Neural progenitor cell (in vitro differentiated cells): ENCODE measurements around the gene NPAP1. TPM values are rescaled to one million over a fixed set of nuclear protein-coding genes. Genes with fewer than 3 reads are reported as not detected.

Experiments used
- DNase-seq: peaks from one replicate; pipeline ENCODE4 v3.0.0-alpha.2; 2016; ENCODE audit warnings: low spot score
- H2AFZ ChIP-seq: fragments of 200-600 bp; sonication (generic); replicated peaks from 2 replicates; pipeline ENCODE4 v1.6.1; 2016; ENCODE audit warnings: antibody characterized with exemption
- H3F3A ChIP-seq: fragments of 200-600 bp; sonication (generic); 2 replicates; pipeline ENCODE4 v1.6.1; 2016; ENCODE audit warnings: antibody characterized with exemption, low read depth
- H3K27ac ChIP-seq: fragments of 200-600 bp; sonication (generic); 2 replicates; pipeline ENCODE4 v1.5.1; 2016; ENCODE audit warnings: mild to moderate bottlenecking
- H3K27me3 ChIP-seq: fragments of 200-600 bp; sonication (generic); 2 replicates; pipeline ENCODE4 v1.6.1; 2016; ENCODE audit warnings: mild to moderate bottlenecking, moderate library complexity
- H3K36me3 ChIP-seq: fragments of 200-600 bp; sonication (generic); 2 replicates; pipeline ENCODE4 v1.5.1; 2016
- H3K4me1 ChIP-seq: fragments of 200-600 bp; sonication (generic); 2 replicates; pipeline ENCODE4 v1.6.1; 2016; ENCODE audit warnings: mixed run types
- H3K4me2 ChIP-seq: fragments of 200-600 bp; sonication (generic); 2 replicates; pipeline ENCODE4 v1.6.1; 2016
- H3K4me3 ChIP-seq: fragments of 200-600 bp; sonication (generic); 2 replicates; pipeline ENCODE4 v1.5.1; 2016
- H3K79me2 ChIP-seq: fragments of 200-600 bp; sonication (generic); 2 replicates; pipeline ENCODE4 v1.6.1; 2016; ENCODE audit warnings: low read depth
- H3K9ac ChIP-seq: fragments of 200-600 bp; sonication (generic); 2 replicates; pipeline ENCODE4 v1.6.1; 2016
- H3K9me3 ChIP-seq: fragments of 200-600 bp; sonication (generic); 2 replicates; pipeline ENCODE4 v1.5.1; 2016; ENCODE audit warnings: low read depth
- H4K20me1 ChIP-seq: fragments of 200-600 bp; sonication (generic); 2 replicates; pipeline ENCODE4 v1.6.1; 2016; ENCODE audit warnings: low read depth
- H3K27ac Mint-ChIP-seq: 3 replicates; pipeline ENCODE4 v1.8.0; 2021; ENCODE audit warnings: mixed read lengths
- H3K27me3 Mint-ChIP-seq: 2 replicates; pipeline ENCODE4 v1.8.0; 2022; ENCODE audit warnings: low read depth, mild to moderate bottlenecking, inconsistent platforms, moderate library complexity, mixed read lengths; ENCODE audit not compliant: insufficient read depth
- H3K36me3 Mint-ChIP-seq: 3 replicates; pipeline ENCODE4 v1.8.0; 2021; ENCODE audit warnings: mixed read lengths
- H3K4me1 Mint-ChIP-seq: 3 replicates; pipeline ENCODE4 v1.8.0; 2021; ENCODE audit warnings: mixed read lengths
- H3K4me3 Mint-ChIP-seq: 3 replicates; pipeline ENCODE4 v1.8.0; 2021; ENCODE audit warnings: mild to moderate bottlenecking, moderate library complexity, mixed read lengths
- H3K9me3 Mint-ChIP-seq: 3 replicates; pipeline ENCODE4 v1.8.0; 2020; ENCODE audit warnings: mixed read lengths
- EZH2 ChIP-seq: fragments of 200-600 bp; sonication (generic); IDR thresholded peaks from 2 replicates; pipeline ENCODE4 v1.6.1; 2017; ENCODE audit warnings: antibody characterized with exemption, mild to moderate bottlenecking, moderate library complexity
- EZH2phosphoT487 ChIP-seq: fragments of 200-600 bp; sonication (generic); IDR thresholded peaks from 2 replicates; pipeline ENCODE4 v1.6.1; 2017; ENCODE audit warnings: antibody characterized with exemption
- total RNA-seq: library from RNA; depleted of rRNA; stranded (reverse); fragments of >200 nt; gene quantifications from 2 replicates; pipeline ENCODE4 v1.2.3, GENCODE V29; 2015; ENCODE audit warnings: low replicate concordance
- TF ChIP-seq, protein P1 (sequence below): fragments of 200-600 bp; sonication (generic); IDR thresholded peaks from 2 replicates; pipeline ENCODE4 v1.5.1; 2017; ENCODE audit warnings: antibody characterized with exemption, mild to moderate bottlenecking

The NPAP1 gene
- total RNA-seq, 1 donor from 2014 or later: not detected

DNA sequence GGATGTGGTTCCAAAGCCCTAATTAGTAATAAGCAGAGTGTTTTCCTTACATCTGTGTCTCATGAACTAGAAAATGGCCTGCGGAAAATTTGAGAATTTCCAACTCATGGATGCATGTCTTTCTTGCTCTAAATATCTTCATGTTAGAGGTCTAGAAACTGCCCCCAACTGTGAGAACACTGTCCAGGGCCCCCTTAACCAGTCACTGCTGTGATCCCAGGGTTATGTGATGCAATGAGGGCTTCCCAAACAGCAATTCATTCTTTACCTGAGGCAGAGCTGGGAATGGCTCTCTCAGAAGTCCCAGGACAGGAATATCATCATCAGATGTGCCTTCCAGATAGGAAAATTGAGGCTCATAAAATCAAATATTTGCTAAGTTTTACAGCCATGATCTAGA, 8.2 kb downstream of the NPAP1 start:
- H2AFZ ChIP-seq: no peak overlapping the region
- H3K36me3 ChIP-seq: no peaks in the 10 kb centered on the region
- H3K27ac ChIP-seq: no peak overlapping the region
- DNase-seq: no peak
- H3K9ac ChIP-seq: no peak overlapping the region
- H3F3A ChIP-seq: no peaks in the 10 kb centered on the region
- no peaks in the 10 kb centered on the region for H3K27me3 ChIP-seq
- H3K4me3 ChIP-seq: no peak overlapping the region
- H4K20me1 ChIP-seq: no peaks in the 10 kb centered on the region
- TF ChIP-seq EZH2phosphoT487 (no peak), EZH2 (no peak)
- TF ChIP-seq, protein P1, sequence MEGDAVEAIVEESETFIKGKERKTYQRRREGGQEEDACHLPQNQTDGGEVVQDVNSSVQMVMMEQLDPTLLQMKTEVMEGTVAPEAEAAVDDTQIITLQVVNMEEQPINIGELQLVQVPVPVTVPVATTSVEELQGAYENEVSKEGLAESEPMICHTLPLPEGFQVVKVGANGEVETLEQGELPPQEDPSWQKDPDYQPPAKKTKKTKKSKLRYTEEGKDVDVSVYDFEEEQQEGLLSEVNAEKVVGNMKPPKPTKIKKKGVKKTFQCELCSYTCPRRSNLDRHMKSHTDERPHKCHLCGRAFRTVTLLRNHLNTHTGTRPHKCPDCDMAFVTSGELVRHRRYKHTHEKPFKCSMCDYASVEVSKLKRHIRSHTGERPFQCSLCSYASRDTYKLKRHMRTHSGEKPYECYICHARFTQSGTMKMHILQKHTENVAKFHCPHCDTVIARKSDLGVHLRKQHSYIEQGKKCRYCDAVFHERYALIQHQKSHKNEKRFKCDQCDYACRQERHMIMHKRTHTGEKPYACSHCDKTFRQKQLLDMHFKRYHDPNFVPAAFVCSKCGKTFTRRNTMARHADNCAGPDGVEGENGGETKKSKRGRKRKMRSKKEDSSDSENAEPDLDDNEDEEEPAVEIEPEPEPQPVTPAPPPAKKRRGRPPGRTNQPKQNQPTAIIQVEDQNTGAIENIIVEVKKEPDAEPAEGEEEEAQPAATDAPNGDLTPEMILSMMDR: no peak
- Mint-ChIP-seq H3K4me1 (no peaks in the 10 kb centered on the region), H3K9me3 (peaks cover 8% of the 10 kb centered on the region), H3K36me3 (no peaks in the 10 kb centered on the region), H3K4me3 (no peak overlapping the region), H3K27me3 (no peaks in the 10 kb centered on the region), H3K27ac (no peak overlapping the region)
- H3K4me1 ChIP-seq: no peaks in the 10 kb centered on the region
- H3K4me2 ChIP-seq: no peak overlapping the region
- H3K79me2 ChIP-seq: no peaks in the 10 kb centered on the region
- no peaks in the 10 kb centered on the region for H3K9me3 ChIP-seq

DNA sequence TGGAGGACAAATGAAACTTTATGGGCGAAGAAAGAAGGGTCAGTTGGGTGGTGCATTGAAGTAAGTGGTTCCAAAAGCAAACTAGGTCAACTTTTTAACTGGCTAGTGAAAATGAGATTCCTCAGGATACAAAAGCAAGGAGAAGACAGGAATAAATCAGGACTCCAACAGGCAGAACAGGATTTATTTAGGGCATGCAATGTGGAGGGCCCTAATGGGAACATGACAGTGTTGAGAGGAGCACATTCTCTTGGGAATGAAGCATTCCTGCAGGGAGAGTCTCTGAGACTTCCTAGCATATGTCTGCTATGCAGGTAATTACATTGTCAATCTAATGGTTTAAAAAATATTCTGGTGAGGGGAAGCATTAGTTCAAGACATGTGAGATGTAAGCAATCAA, 8.7 kb downstream of the NPAP1 start:
- Mint-ChIP-seq H3K9me3 (peaks cover 8% of the 10 kb centered on the region), H3K36me3 (no peaks in the 10 kb centered on the region), H3K4me1 (no peaks in the 10 kb centered on the region), H3K4me3 (no peak overlapping the region), H3K27me3 (no peaks in the 10 kb centered on the region), H3K27ac (no peak overlapping the region)
- Histone ChIP-seq H3K27ac (no peak overlapping the region), H2AFZ (no peak overlapping the region), H3K4me1 (no peaks in the 10 kb centered on the region), H4K20me1 (no peaks in the 10 kb centered on the region), H3K9me3 (no peaks in the 10 kb centered on the region), H3K4me2 (no peak overlapping the region), H3F3A (no peaks in the 10 kb centered on the region), H3K9ac (no peak overlapping the region), H3K36me3 (no peaks in the 10 kb centered on the region), H3K27me3 (no peaks in the 10 kb centered on the region), H3K79me2 (no peaks in the 10 kb centered on the region), H3K4me3 (no peak overlapping the region)
- TF ChIP-seq EZH2phosphoT487 (no peak), EZH2 (no peak)
- TF ChIP-seq, protein P1: no peak
- no peak for DNase-seq

DNA sequence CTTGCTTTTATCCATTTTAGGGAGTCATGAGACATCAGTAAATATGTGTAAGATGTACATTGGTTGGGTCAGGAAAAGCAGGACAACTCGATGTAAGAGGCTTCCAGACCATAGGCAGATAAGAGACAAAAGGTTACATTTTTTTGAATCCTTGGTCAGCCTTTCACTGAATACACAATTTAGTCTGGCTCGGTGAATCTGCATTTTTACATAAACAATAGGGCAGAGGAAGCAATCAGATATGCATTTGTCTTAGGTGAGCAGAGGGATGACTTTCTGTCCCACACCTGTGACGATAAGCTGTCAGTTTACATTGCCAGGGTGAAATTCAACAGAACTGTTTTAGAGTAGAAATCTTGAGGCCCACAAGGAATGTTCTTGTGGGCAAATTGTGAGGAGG, 20.6 kb downstream of the NPAP1 start:
- no peaks in the 10 kb centered on the region for H3K27me3 ChIP-seq
- H3K36me3 ChIP-seq: no peaks in the 10 kb centered on the region
- no peak for DNase-seq
- Mint-ChIP-seq H3K36me3 (no peaks in the 10 kb centered on the region), H3K4me1 (peaks cover 5% of the 10 kb centered on the region), H3K9me3 (peaks cover 7% of the 10 kb centered on the region), H3K4me3 (no peak overlapping the region), H3K27ac (no peak overlapping the region), H3K27me3 (no peaks in the 10 kb centered on the region)
- no peak overlapping the region for H3K4me3 ChIP-seq
- no peaks in the 10 kb centered on the region for H3K9me3 ChIP-seq
- no peak overlapping the region for H3K9ac ChIP-seq
- no peaks in the 10 kb centered on the region for H3F3A ChIP-seq
- no peaks in the 10 kb centered on the region for H3K79me2 ChIP-seq
- no peak overlapping the region for H2AFZ ChIP-seq
- peaks cover 3% of the 10 kb centered on the region for H3K4me1 ChIP-seq
- no peaks in the 10 kb centered on the region for H4K20me1 ChIP-seq
- TF ChIP-seq, protein P1: no peak
- no peak for TF ChIP-seq EZH2phosphoT487
- TF ChIP-seq EZH2: no peak
- no peak overlapping the region for H3K27ac ChIP-seq
- H3K4me2 ChIP-seq: no peak overlapping the region

DNA sequence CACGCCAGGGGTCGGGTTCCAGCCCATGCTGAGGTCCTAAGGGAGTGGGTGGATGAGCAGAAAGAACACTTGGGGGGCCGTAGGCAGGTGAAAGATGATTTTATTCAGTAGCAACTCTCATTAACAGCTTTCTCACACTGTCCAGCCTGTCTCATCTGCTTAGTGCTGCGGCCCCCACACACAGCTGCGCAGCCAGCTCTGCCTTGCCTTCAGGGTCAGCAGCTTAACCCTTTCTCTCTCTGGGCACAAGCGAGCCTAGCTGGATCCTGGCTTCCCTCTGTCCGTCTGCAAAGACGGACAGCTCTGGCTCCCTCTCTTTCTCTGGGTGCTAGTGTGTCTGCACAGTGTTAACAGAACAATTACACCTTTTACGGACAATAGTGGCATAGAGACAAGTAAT, 21.3 kb downstream of the NPAP1 start:
- Histone ChIP-seq H3F3A (no peaks in the 10 kb centered on the region), H3K27me3 (no peaks in the 10 kb centered on the region), H3K79me2 (no peaks in the 10 kb centered on the region), H3K9ac (no peak overlapping the region), H3K4me3 (no peak overlapping the region), H3K36me3 (no peaks in the 10 kb centered on the region), H3K27ac (no peak overlapping the region), H3K9me3 (no peaks in the 10 kb centered on the region), H4K20me1 (no peaks in the 10 kb centered on the region), H3K4me1 (peaks cover 3% of the 10 kb centered on the region), H3K4me2 (peak overlapping the region; percentile 22), H2AFZ (peak overlapping the region; percentile 72)
- H3K4me1 Mint-ChIP-seq: peaks cover 5% of the 10 kb centered on the region
- H3K4me3 Mint-ChIP-seq: no peak overlapping the region
- H3K36me3 Mint-ChIP-seq: no peaks in the 10 kb centered on the region
- TF ChIP-seq EZH2phosphoT487 (no peak), EZH2 (no peak)
- TF ChIP-seq, protein P1: no peak
- H3K9me3 Mint-ChIP-seq: peaks cover 5% of the 10 kb centered on the region
- no peaks in the 10 kb centered on the region for H3K27me3 Mint-ChIP-seq
- H3K27ac Mint-ChIP-seq: no peak overlapping the region
- peak; percentile 26 for DNase-seq
